CD4-positive, alpha-beta T cell treated with Interleukin-15 for 4 hours (primary cell): ENCODE data around the gene LYZL6.
"Not testable (repeated sequence)": the region's sequence is repeated elsewhere in the genome, so short reads cannot be mapped to it uniquely, and the experiment has no call there.

Experiments used
- DNase-seq: peaks from one replicate; pipeline ENCODE4 v3.0.0-alpha.2; 2020; ENCODE audit warnings: low spot score

Gene LYZL6

DNA sequence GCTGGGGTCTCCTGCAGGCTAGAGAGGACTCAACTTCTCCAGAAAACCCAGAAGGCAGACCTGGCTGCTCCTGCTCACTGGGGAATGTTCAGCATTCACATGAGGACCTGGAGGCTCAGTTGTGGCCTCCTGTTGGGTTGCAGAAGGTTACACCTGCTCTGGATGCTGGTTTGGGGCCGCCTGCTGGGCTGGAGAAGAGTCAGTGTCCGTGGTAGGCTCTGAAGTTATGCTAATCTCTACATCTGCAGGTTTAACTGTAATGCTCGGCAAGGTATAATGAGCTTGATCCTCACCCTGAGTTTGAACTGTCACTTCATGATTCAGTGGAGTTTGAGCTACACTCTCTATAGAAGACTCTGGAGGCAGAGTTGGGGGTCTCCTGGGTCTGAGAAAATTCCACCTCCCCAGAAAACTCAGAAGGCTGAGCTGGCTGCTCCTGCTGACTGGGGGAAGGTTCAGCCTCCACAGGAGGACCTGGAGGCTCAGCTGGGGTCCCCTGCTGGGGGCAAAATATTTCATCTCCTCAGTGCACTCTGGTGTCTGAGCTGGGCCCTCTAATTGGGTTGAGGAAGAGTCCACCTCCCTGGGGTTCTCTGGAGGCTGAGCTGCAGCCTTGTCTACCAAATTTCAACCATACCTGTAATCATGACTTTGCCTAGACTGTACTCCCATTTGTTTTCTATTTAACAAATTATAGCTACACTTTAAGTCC is 36.4 kb downstream of the LYZL6 start:
- no peak for DNase-seq

- DNase-seq, result no peak
These were observed 37.2 kb downstream of the LYZL6 start for GRCh38 chr17:35906191-35906925.

GRCh38 chr17:35903451-35903850 is 40.1 kb downstream of the LYZL6 start:
- no peak for DNase-seq

DNA sequence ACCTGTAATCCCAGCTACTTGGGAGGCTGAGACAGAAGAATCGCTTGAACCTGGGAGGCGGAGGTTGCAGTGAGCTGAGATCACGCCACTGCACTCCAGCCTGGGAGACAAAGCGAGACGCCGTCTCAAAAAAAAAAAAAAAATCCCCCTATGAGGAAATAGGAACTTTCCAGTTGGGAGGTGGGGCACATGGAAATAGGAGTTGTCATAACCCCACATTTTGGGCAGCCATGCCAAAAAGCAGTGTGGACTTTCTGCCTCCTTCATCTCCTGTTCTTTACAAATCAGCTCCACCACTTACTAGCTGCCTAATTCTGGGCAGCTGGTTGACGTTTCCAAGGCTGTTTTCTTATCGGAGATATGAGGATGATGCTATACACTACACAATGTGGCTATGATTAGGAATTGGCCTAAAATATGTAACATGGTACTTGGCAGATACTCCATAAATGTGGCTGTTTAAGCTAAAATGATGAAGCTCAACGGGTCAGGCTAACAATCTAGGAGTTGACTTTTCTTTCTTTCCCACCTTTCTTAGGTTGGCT is 41.8 kb downstream of the LYZL6 start:
- DNase-seq, result no peak

DNA sequence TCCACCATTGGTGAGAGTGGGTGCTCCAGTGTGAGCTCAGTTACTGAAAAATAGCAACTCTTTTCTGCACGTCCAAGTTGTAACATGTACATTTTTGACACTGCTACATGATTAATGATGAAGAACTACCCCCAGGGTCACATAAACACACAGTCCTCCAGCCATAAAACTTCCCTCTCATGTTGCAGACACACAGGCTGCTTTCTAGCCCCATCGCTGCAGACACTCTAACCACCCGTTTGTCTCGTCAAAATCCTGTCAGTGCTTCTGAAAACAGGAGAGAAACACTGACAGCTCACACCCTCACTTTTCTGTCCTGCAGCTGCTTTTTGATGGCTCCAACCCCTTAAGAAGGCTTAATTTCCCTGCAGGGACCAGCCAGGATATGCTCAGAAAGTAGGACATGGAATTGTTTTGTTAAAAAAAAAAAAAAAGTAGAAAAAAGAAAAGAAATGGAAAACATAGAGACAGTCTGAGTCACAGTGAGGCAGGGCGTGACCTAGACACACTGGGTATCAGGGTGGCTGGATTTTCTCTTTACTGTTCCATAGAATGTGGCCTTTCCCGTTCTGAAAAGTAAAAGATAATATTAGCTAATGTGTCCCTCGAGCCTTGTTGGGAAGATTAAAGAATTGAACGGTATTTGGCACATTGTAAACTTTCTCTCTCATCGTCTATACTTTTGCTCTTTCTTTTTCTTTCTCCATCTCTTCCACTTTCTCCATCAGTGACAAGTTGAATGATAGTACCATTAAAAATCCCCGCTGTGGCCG is 42.6 kb downstream of the LYZL6 start:
- peak; percentile 57 for DNase-seq

DNA sequence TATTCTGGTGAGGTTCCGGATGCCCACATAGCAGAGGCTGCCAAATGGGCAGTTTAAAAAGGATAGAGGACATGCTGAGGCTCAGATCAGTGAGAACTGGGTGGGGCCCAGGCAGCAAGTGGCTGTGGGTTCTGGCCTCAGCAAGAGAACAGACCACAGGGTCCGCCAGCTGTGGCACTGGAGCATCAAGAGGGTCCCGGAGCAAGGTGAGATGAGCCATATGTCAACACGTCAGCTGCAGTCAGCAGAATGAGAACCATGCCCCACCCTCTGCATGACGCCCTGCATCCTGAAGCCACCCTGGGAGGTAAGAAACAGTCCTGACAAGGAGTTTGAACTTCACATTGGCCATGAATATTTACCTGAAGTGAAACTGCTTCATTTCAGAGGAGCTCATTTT is 43.2 kb downstream of the LYZL6 start:
- peak; percentile 43 for DNase-seq

- peak; percentile 70 for DNase-seq
These were observed 45.0 kb downstream of the LYZL6 start for GRCh38 chr17:35898283-35899070.

DNA sequence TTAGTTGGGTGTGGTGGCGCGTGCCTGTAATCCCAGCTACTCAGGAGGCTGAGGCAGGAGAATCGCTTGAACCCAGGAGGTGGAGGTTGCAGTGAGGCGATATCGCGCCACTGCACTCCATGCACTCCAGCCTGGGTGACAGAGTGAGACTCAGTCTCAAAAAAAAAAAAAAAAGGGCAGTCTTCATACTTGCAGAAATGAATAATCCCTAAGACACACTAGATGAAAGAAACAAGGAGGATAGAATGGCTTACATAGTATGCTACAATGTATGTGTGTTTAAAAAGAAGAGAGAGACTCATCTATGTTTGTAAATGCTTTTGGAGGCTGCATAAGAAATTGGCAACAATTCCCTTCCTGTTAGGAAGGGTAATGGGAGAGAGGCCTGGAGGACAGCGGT is 45.7 kb downstream of the LYZL6 start:
- not testable (repeated sequence) for DNase-seq

- DNase-seq, result peak; percentile 65
These were observed 47.6 kb downstream of the LYZL6 start for GRCh38 chr17:35895636-35896587.

GRCh38 chr17:35894206-35894605 is 49.3 kb downstream of the LYZL6 start:
- DNase-seq, result no peak

GRCh38 chr17:35893751-35894150 is 49.8 kb downstream of the LYZL6 start:
- DNase-seq, result no peak

DNA sequence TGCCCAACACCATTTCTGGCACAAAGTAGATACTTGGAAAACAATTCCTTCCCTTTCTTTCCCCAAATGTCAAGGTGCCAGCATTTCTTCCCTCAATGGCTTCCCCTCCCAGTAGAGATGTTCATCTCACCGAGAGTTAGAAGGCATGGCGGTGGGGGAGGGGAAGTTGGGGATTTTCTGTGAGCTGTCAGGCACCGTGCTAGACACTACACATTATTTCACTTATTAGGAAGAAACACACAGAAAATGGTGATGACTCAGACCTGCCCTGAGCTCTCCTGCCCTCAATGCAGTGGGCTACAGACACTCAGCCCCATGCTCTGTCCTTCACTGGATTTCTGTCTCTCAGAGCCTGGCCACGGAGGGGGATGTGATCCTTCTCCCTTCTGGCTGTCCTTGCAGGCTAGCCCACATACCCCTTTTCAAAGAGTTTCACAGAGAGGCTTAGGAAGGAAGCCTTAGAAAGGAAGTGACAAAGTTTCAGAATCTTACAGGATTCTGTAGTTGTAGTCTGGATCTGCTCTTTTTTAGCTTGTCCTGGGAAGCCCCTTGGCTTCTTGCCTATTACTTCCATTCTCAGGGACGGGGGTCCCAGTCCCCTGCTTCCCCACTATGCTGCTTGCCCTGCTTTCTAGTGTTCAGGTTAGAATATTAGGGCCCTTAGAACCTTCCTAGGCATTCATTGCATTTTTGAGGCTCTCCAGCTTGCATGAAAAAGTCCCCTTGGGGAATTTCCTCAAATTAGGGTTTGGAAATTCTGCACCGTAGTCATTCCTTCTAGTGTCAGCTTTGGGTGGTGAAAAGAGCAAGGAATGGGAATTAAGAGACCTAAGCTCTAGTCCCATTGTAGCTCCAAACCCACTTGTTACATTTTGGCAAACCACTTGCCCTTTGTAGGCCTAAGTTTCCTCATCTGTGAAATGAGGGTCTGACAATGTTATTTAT is 51.1 kb downstream of the LYZL6 start:
- peak; percentile 75 for DNase-seq

- no peak for DNase-seq
These were observed 52.2 kb downstream of the LYZL6 start for GRCh38 chr17:35891269-35891668.

- DNase-seq, result peak; percentile 69
These were observed 52.7 kb downstream of the LYZL6 start for GRCh38 chr17:35890774-35891155.

GRCh38 chr17:35889818-35890773 is 53.4 kb downstream of the LYZL6 start:
- no peak for DNase-seq

GRCh38 chr17:35889241-35889640 is 54.3 kb downstream of the LYZL6 start:
- DNase-seq, result peak; percentile 54
